Fibroblast of peridontal ligament (primary cell): Measurements from ENCODE around the gene CFAP210.
"Not testable (repeated sequence)": the region's sequence is repeated elsewhere in the genome, so short reads cannot be mapped to it uniquely, and the experiment has no call there.

ENCODE experiments used
- DNase-seq: peaks from one replicate; pipeline ENCODE4 v3.0.0-alpha.2; 2010; ENCODE audit errors: extremely low read depth

The CFAP210 gene

GRCh38 chr2:169623235-169623634 lies 71.0 kb downstream of the CFAP210 start:
- DNase-seq, result no peak

- no peak for DNase-seq
Observed at GRCh38 chr2:169620509-169620908, 73.7 kb downstream of the CFAP210 start.

GRCh38 chr2:169619946-169620345 lies 74.3 kb downstream of the CFAP210 start:
- peak; percentile 60 for DNase-seq

GRCh38 chr2:169615982-169616381 lies 78.2 kb downstream of the CFAP210 start:
- not testable (repeated sequence) for DNase-seq

GRCh38 chr2:169613876-169614275 lies 80.3 kb downstream of the CFAP210 start:
- DNase-seq, result no peak

GRCh38 chr2:169609264-169609663 lies 84.9 kb downstream of the CFAP210 start:
- DNase-seq, result no peak

GRCh38 chr2:169599568-169599967 lies 94.6 kb downstream of the CFAP210 start:
- DNase-seq, result no peak

- DNase-seq, result no peak
Observed at GRCh38 chr2:169598982-169599381, 95.2 kb downstream of the CFAP210 start.

GRCh38 chr2:169596546-169596945 lies 97.7 kb downstream of the CFAP210 start:
- not testable (repeated sequence) for DNase-seq
